HG03060 (cell line): ENCODE measurements around the gene CHCHD6.

Source experiments
- ATAC-seq: cut with Tn5 transposase; IDR thresholded peaks from one replicate; pipeline ENCODE4 v1.9.1; 2021; ENCODE audit warnings: low read depth, moderate number of reproducible peaks; ENCODE audit not compliant: unreplicated experiment

The CHCHD6 gene

GRCh38 chr3:126668450-126669401 is 35.3 kb upstream of the CHCHD6 start:
- no peak for ATAC-seq

- ATAC-seq: no peak
Observed at GRCh38 chr3:126671521-126671920, 32.5 kb upstream of the CHCHD6 start.

- no peak for ATAC-seq
Observed at GRCh38 chr3:126672340-126672739, 31.7 kb upstream of the CHCHD6 start.

GRCh38 chr3:126672741-126673140 is 31.3 kb upstream of the CHCHD6 start:
- no peak for ATAC-seq

- ATAC-seq: no peak
Observed at GRCh38 chr3:126676919-126677705, 26.9 kb upstream of the CHCHD6 start.

- no peak for ATAC-seq
Observed at GRCh38 chr3:126677862-126678503, 26.1 kb upstream of the CHCHD6 start.

GRCh38 chr3:126678693-126679317 is 25.2 kb upstream of the CHCHD6 start:
- no peak for ATAC-seq

- ATAC-seq: no peak
Observed at GRCh38 chr3:126679318-126679751, 24.7 kb upstream of the CHCHD6 start.

GRCh38 chr3:126679831-126680666 is 24.0 kb upstream of the CHCHD6 start:
- ATAC-seq: no peak

GRCh38 chr3:126680667-126681055 is 23.4 kb upstream of the CHCHD6 start:
- no peak for ATAC-seq

- ATAC-seq: no peak
Observed at GRCh38 chr3:126682009-126682408, 22.0 kb upstream of the CHCHD6 start.

GRCh38 chr3:126683069-126683468 is 21.0 kb upstream of the CHCHD6 start:
- ATAC-seq: no peak

- no peak for ATAC-seq
Observed at GRCh38 chr3:126684218-126684751, 19.8 kb upstream of the CHCHD6 start.

GRCh38 chr3:126685021-126685420 is 19.0 kb upstream of the CHCHD6 start:
- ATAC-seq: no peak

GRCh38 chr3:126685493-126685892 is 18.5 kb upstream of the CHCHD6 start:
- no peak for ATAC-seq

GRCh38 chr3:126691765-126692164 is 12.3 kb upstream of the CHCHD6 start:
- ATAC-seq: no peak

- ATAC-seq: no peak
Observed at GRCh38 chr3:126692858-126693257, 11.2 kb upstream of the CHCHD6 start.

GRCh38 chr3:126693921-126694320 is 10.1 kb upstream of the CHCHD6 start:
- ATAC-seq: no peak

- ATAC-seq: no peak
Observed at GRCh38 chr3:126696701-126697267, 7.3 kb upstream of the CHCHD6 start.
